Gastroesophageal sphincter (tissue), 3 donors: ENCODE data around the gene GNLY.

Experiments used
- CTCF ChIP-seq, 4 experiments: fragments of 200-600 bp in 2 of 4; fragments of 450-650 bp in 2 of 4; sonication (generic) in 1 of 4; IDR thresholded peaks; one replicate each; pipeline ENCODE4 v1.5.1; 2017 to 2019; ENCODE audit warnings: antibody characterized with exemption in 4 of 4, mild to moderate bottlenecking in 2 of 4, moderate library complexity in 2 of 4
- POLR2A ChIP-seq, 2 donors: fragments of 450-650 bp; IDR thresholded peaks; one replicate each; pipeline ENCODE4 v1.6.1; 2017; ENCODE audit warnings: antibody characterized with exemption in 2 of 2, mild to moderate bottlenecking in 2 of 2, moderate library complexity in 1 of 2
- POLR2AphosphoS5 ChIP-seq: sonication (generic); formaldehyde crosslinking; IDR thresholded peaks from one replicate; pipeline ENCODE4 v1.6.1; 2017; ENCODE audit warnings: antibody characterized with exemption

DNA sequence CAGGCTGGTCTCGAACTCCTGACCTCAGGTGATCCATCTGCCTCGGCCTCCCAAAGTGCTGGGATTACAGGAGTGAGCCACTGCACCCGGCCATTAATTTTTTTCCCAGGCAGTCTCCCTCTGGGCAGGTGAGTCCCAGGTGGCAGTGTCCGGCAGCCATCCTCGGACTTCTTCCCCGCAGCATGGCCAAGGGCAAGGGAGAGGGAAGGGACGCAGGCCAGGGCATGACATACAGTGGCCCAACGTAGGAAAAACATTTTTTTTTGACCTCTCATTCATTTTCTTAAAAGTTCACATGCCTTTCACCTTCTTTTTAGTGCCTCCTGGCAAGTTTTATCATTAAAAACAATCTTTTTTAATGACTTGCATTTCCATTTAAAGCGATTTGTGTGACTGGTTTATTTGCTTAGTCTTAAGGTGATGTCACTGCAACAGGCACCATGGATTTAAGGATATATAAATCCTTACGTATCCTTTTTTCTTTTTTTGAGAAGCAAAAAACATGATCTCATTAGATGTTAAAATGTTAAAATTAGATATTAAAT lies 36.6 kb downstream of the GNLY start:
- TF ChIP-seq CTCF (IDR thresholded peaks at IDR 0.05) (no peak), POLR2A (IDR thresholded peaks at IDR 0.05) (no peak), POLR2AphosphoS5 (no peak)
